GM12878 (cell line): ENCODE data around the gene PIK3R5. TPM values are rescaled to one million over a fixed set of nuclear protein-coding genes. Genes with fewer than 3 reads are reported as not detected.

Source experiments
- ATF3 ChIP-seq: IDR thresholded peaks from 2 replicates; pipeline ENCODE4 v1.6.1; 2011; ENCODE audit warnings: low read depth, mild to moderate bottlenecking, low read length, moderate library complexity, borderline replicate concordance; ENCODE audit errors: extremely low read depth
- CEBPB ChIP-seq, 2 experiments: fragments of 150-350 bp in 1 of 2; IDR thresholded peaks; 2 replicates each; pipeline ENCODE4 v1.6.1; 2012 to 2014; ENCODE audit warnings: low read depth in 2 of 2, low read length in 2 of 2, borderline replicate concordance in 1 of 2, inconsistent platforms in 1 of 2
- CEBPZ ChIP-seq: fragments of 150-350 bp; IDR thresholded peaks from 2 replicates; pipeline ENCODE4 v1.6.1; 2016; ENCODE audit warnings: low read depth, low read length
- HCFC1 ChIP-seq: fragments of 150-350 bp; IDR thresholded peaks from 2 replicates; pipeline ENCODE4 v1.6.1; 2014; ENCODE audit warnings: low read length
- IKZF2 ChIP-seq, 2 experiments: fragments of 450-650 bp; IDR thresholded peaks; 2 replicates each; pipeline ENCODE4 v1.6.1; 2017; ENCODE audit warnings: mild to moderate bottlenecking in 2 of 2, moderate library complexity in 2 of 2
- NFIC ChIP-seq: IDR thresholded peaks from 2 replicates; pipeline ENCODE4 v1.6.1; 2012; ENCODE audit warnings: low read depth, mild to moderate bottlenecking, inconsistent platforms, low read length, moderate library complexity
- NR2C1 ChIP-seq: fragments of 450-650 bp; IDR thresholded peaks from 2 replicates; pipeline ENCODE4 v1.6.1; 2017; ENCODE audit warnings: antibody characterized with exemption, mild to moderate bottlenecking, moderate library complexity
- PAX8 ChIP-seq: fragments of 450-650 bp; IDR thresholded peaks from 2 replicates; pipeline ENCODE4 v1.6.1; 2017; ENCODE audit warnings: mild to moderate bottlenecking, moderate library complexity
- SREBF1 ChIP-seq: IDR thresholded peaks from 2 replicates; pipeline ENCODE4 v1.6.1; 2012; ENCODE audit warnings: mild to moderate bottlenecking, low read length
- ZBTB40 ChIP-seq: fragments of 450-650 bp; IDR thresholded peaks from 2 replicates; pipeline ENCODE4 v1.6.1; 2016; ENCODE audit warnings: mild to moderate bottlenecking, moderate library complexity, borderline replicate concordance
- ZNF622 ChIP-seq: fragments of 450-650 bp; IDR thresholded peaks from 2 replicates; pipeline ENCODE4 v1.6.1; 2017; ENCODE audit warnings: mild to moderate bottlenecking, inconsistent platforms
- ZZZ3 ChIP-seq: IDR thresholded peaks from 2 replicates; pipeline ENCODE4 v1.6.1; 2011; ENCODE audit warnings: low read depth; ENCODE audit not compliant: control insufficient read depth, insufficient read length
- polyA plus RNA-seq, 11 experiments: library from polyadenylated mRNA; depleted of rRNA in 4 of 11; unstranded in 6 of 11; stranded (reverse) in 5 of 11; fragments of >200 nt; fragmentation: Nextera tagmentation in 4 of 11; fragmentation: Illumina TruSeq in 1 of 11; extraction: Ambion mirVana in 4 of 11; extraction: Trizol in 1 of 11; gene quantifications; 1 replicate in 1 of 11; 2 replicates in 10 of 11; pipeline versions ENCODE4 v1.2.1 to v1.2.3, GENCODE V29; 2011 to 2016; ENCODE audit warnings: inconsistent platforms in 2 of 11, missing spikeins in 2 of 11, low read depth in 1 of 11
- total RNA-seq, 4 experiments: library from RNA; depleted of rRNA in 3 of 4; stranded (reverse); fragments of >200 nt in 3 of 4; fragmentation: Illumina TruSeq in 1 of 4; extraction: Trizol in 1 of 4; gene quantifications; 2 replicates each; pipeline versions ENCODE4 v1.2.1 to v1.2.3, GENCODE V29; 2013 to 2021
- TF ChIP-seq, protein P1 (sequence below): fragments of 450-650 bp; IDR thresholded peaks from 2 replicates; pipeline ENCODE4 v1.6.1; 2017; ENCODE audit warnings: low read depth, mild to moderate bottlenecking, moderate library complexity
- TF ChIP-seq, protein P2 (sequence below): IDR thresholded peaks from 2 replicates; pipeline ENCODE4 v1.6.1; 2012; ENCODE audit warnings: improper control_type of control experiment, low read depth, low read length; ENCODE audit not compliant: insufficient replicate concordance

PIK3R5 gene
- total and polyA plus RNA-seq, 10 of the 15 experiments (the other 5 are each of a cell fraction or from before 2014, with no cell fraction given), result 9.5 to 50.8 (median 35.5) TPM

GRCh38 chr17:8941520-8941919, 24.0 kb downstream of the PIK3R5 start (continued):
- no peak for TF ChIP-seq CEBPZ
- no peak for TF ChIP-seq PAX8
- TF ChIP-seq ATF3, result no peak
- TF ChIP-seq NFIC, result peak; percentile 56; the same call in 1 of the 2 replicates
- no peak for TF ChIP-seq ZZZ3
- TF ChIP-seq CEBPB (IDR thresholded peaks at IDR 0.05; ENCODE audit: borderline replicate concordance in 1 of 2, low read depth in 2 of 2, low read length in 2 of 2), result no peak
- no peak for TF ChIP-seq ZBTB40
- no peak for TF ChIP-seq SREBF1
- TF ChIP-seq IKZF2 (IDR thresholded peaks at IDR 0.05), result peak; percentile 97 to 98
- no peak for TF ChIP-seq ZNF622
- no peak for TF ChIP-seq HCFC1
- TF ChIP-seq NR2C1, result no peak
- TF ChIP-seq, protein P1, sequence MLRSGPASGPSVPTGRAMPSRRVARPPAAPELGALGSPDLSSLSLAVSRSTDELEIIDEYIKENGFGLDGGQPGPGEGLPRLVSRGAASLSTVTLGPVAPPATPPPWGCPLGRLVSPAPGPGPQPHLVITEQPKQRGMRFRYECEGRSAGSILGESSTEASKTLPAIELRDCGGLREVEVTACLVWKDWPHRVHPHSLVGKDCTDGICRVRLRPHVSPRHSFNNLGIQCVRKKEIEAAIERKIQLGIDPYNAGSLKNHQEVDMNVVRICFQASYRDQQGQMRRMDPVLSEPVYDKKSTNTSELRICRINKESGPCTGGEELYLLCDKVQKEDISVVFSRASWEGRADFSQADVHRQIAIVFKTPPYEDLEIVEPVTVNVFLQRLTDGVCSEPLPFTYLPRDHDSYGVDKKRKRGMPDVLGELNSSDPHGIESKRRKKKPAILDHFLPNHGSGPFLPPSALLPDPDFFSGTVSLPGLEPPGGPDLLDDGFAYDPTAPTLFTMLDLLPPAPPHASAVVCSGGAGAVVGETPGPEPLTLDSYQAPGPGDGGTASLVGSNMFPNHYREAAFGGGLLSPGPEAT, result peak; percentile 81
- TF ChIP-seq, protein P2, sequence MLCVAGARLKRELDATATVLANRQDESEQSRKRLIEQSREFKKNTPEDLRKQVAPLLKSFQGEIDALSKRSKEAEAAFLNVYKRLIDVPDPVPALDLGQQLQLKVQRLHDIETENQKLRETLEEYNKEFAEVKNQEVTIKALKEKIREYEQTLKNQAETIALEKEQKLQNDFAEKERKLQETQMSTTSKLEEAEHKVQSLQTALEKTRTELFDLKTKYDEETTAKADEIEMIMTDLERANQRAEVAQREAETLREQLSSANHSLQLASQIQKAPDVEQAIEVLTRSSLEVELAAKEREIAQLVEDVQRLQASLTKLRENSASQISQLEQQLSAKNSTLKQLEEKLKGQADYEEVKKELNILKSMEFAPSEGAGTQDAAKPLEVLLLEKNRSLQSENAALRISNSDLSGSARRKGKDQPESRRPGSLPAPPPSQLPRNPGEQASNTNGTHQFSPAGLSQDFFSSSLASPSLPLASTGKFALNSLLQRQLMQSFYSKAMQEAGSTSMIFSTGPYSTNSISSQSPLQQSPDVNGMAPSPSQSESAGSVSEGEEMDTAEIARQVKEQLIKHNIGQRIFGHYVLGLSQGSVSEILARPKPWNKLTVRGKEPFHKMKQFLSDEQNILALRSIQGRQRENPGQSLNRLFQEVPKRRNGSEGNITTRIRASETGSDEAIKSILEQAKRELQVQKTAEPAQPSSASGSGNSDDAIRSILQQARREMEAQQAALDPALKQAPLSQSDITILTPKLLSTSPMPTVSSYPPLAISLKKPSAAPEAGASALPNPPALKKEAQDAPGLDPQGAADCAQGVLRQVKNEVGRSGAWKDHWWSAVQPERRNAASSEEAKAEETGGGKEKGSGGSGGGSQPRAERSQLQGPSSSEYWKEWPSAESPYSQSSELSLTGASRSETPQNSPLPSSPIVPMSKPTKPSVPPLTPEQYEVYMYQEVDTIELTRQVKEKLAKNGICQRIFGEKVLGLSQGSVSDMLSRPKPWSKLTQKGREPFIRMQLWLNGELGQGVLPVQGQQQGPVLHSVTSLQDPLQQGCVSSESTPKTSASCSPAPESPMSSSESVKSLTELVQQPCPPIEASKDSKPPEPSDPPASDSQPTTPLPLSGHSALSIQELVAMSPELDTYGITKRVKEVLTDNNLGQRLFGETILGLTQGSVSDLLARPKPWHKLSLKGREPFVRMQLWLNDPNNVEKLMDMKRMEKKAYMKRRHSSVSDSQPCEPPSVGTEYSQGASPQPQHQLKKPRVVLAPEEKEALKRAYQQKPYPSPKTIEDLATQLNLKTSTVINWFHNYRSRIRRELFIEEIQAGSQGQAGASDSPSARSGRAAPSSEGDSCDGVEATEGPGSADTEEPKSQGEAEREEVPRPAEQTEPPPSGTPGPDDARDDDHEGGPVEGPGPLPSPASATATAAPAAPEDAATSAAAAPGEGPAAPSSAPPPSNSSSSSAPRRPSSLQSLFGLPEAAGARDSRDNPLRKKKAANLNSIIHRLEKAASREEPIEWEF, result no peak
